Nucleus accumbens (tissue), 56 donors: ENCODE results near the gene CRLF2.
"Not testable (repeated sequence)": the region's sequence is repeated elsewhere in the genome, so short reads cannot be mapped to it uniquely, and the experiment has no call there.

Source experiments
- DNase-seq, 56 donors: peaks; one replicate each; lab custom pipeline; 2025; lab: John Stamatoyannopoulos, UW

CRLF2 gene

GRCh38 chrX:1212532-1212931 is at the start of gene CRLF2:
CRLF2 (minus strand) TSS chrX:1212649; CDS start chrX:1212634, 15 bp downstream.
- no peak for DNase-seq

- not testable (repeated sequence) for DNase-seq
These were observed 49.3 kb upstream of the CRLF2 start for GRCh38 chrX:1261771-1262170.

GRCh38 chrX:1261285-1261684 is 48.8 kb upstream of the CRLF2 start:
- DNase-seq: no peak

GRCh38 chrX:1252861-1253260 is 40.4 kb upstream of the CRLF2 start:
- no peak for DNase-seq

- DNase-seq: no peak
These were observed 36.8 kb upstream of the CRLF2 start for GRCh38 chrX:1249101-1249887.

GRCh38 chrX:1248331-1249061 is 36.0 kb upstream of the CRLF2 start:
- no peak for DNase-seq

- DNase-seq: peak in 26 of 56 donors; percentile 0 to 50 (median 8)
These were observed 34.4 kb upstream of the CRLF2 start for GRCh38 chrX:1246816-1247215.

- no peak for DNase-seq
These were observed 32.0 kb upstream of the CRLF2 start for GRCh38 chrX:1244164-1245076.

GRCh38 chrX:1242891-1243402 is 30.5 kb upstream of the CRLF2 start:
- DNase-seq: no peak

- not testable (repeated sequence) for DNase-seq
These were observed 28.1 kb upstream of the CRLF2 start for GRCh38 chrX:1240551-1240950.

- DNase-seq: peak in 34 of 56 donors; percentile 1 to 60 (median 12)
These were observed 27.3 kb upstream of the CRLF2 start for GRCh38 chrX:1239681-1240142.

- DNase-seq: no peak
These were observed 19.5 kb upstream of the CRLF2 start for GRCh38 chrX:1231850-1232465.

GRCh38 chrX:1228101-1228500 is 15.7 kb upstream of the CRLF2 start:
- not testable (repeated sequence) for DNase-seq

- DNase-seq: no peak
These were observed 13.8 kb upstream of the CRLF2 start for GRCh38 chrX:1226249-1226648.

GRCh38 chrX:1224954-1225353 is 12.5 kb upstream of the CRLF2 start:
- DNase-seq: no peak

GRCh38 chrX:1223242-1223600 is 10.8 kb upstream of the CRLF2 start:
- no peak for DNase-seq

GRCh38 chrX:1222531-1223241 is 10.2 kb upstream of the CRLF2 start:
- DNase-seq: no peak

GRCh38 chrX:1221296-1221845 is 8.9 kb upstream of the CRLF2 start:
- DNase-seq: no peak

- no peak for DNase-seq
These were observed 5.8 kb upstream of the CRLF2 start for GRCh38 chrX:1218286-1218685.
